Esophagus muscularis mucosa (tissue), 4 donors: ENCODE measurements around the gene SCAANT1. TPM values are rescaled to one million over a fixed set of nuclear protein-coding genes. Genes with fewer than 3 reads are reported as not detected.

Experiments
- DNase-seq: peaks from one replicate; pipeline ENCODE4 v3.0.0-alpha.2; 2017; ENCODE audit errors: extremely low spot score
- H3K27ac ChIP-seq, 4 donors: fragments of 200-600 bp; sonication (generic); replicated peaks in 1 of 4; 1 replicate in 3 of 4; 2 replicates in 1 of 4; pipeline ENCODE4 v1.5.1; 2016 to 2019; ENCODE audit warnings: mild to moderate bottlenecking in 1 of 4
- H3K27me3 ChIP-seq, 4 donors: fragments of 200-600 bp; sonication (generic); one replicate each; pipeline versions ENCODE4 v1.5.1 to v1.6.0; 2016 to 2019
- H3K36me3 ChIP-seq, 4 donors: fragments of 200-600 bp; sonication (generic); one replicate each; pipeline ENCODE4 v1.5.1; 2016 to 2019
- H3K4me1 ChIP-seq, 4 donors: fragments of 200-600 bp; sonication (generic); one replicate each; pipeline ENCODE4 v1.5.1; 2016 to 2019
- H3K4me3 ChIP-seq, 4 donors: fragments of 200-600 bp; sonication (generic); 1 replicate in 2 of 4; 2 replicates in 2 of 4; pipeline ENCODE4 v1.5.1; 2016 to 2019; ENCODE audit warnings: mild to moderate bottlenecking in 4 of 4, moderate library complexity in 1 of 4
- H3K9me3 ChIP-seq, 4 donors: fragments of 200-600 bp; sonication (generic); 1 replicate in 3 of 4; 2 replicates in 1 of 4; pipeline ENCODE4 v1.5.1; 2016 to 2019
- EP300 ChIP-seq: sonication (generic); formaldehyde crosslinking; IDR thresholded peaks from one replicate; pipeline ENCODE4 v1.6.1; 2017; ENCODE audit warnings: antibody characterized with exemption
- POLR2A ChIP-seq: fragments of 450-650 bp; IDR thresholded peaks from one replicate; pipeline ENCODE4 v1.6.1; 2017; ENCODE audit warnings: antibody characterized with exemption, moderate library complexity, mild to moderate bottlenecking, low read depth
- POLR2AphosphoS5 ChIP-seq, 2 donors: sonication (generic); formaldehyde crosslinking; IDR thresholded peaks; one replicate each; pipeline ENCODE4 v1.6.1; 2017; ENCODE audit warnings: antibody characterized with exemption in 2 of 2
- WGBS: methylation state at CpG from one replicate; pipeline ENCODE4 v1.1.5; 2018; 5-methylcytosine and 5-hydroxymethylcytosine counted together
- intact Hi-C: fragments of 100-400 bp; cut with DNase I; formaldehyde crosslinking; loops from one replicate; pipeline ENCODE4 v1.15.1; 2023
- total RNA-seq, 4 donors: library from RNA; depleted of rRNA; stranded (reverse); fragments of >200 nt; gene quantifications; one replicate each; pipeline versions ENCODE4 v1.1.0 to v1.2.1, GENCODE V29; 2016
- TF ChIP-seq, protein P1 (sequence below), 3 experiments: fragments of 200-600 bp in 2 of 3; fragments of 450-650 bp in 1 of 3; sonication (generic) in 2 of 3; IDR thresholded peaks; one replicate each; pipeline ENCODE4 v1.5.1; 2017 to 2019; ENCODE audit warnings: antibody characterized with exemption in 3 of 3, mild to moderate bottlenecking in 2 of 3, moderate library complexity in 1 of 3

The SCAANT1 gene
- total RNA-seq, 4 donors from 2014 or later = not detected

DNA sequence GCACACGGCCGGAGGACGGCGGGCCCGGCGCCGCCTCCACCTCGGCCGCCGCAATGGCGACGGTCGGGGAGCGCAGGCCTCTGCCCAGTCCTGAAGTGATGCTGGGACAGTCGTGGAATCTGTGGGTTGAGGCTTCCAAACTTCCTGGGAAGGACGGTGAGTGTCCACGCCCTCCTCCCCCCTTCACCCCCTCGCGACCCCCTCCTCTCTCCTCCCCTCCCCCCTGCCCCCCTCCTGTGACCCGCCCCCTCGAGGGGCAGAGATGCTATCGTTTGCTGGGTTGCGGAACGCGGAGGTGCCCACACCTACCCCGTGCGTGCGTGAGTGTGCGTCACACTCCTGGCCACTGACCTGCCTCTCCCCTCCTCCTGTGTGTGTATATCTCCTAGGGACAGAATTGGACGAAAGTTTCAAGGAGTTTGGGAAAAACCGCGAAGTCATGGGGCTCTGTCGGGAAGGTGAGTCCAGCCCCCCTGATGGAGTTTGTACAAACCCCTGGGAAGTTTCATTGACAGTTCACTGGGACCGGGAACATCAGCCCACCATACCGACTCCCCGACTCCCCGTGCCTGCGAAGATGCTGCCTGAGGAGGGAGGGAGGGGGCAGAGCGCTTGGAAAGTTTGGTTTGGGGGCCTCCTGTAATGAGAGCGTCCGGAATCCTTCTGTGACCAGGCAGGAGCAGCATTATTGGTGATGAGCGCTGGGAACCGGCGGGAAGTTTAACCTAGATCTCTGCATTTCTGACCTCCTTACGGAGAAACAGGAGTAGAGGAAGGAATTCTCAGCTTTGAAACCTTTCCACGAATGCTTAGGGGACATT, 795 bp upstream of the SCAANT1 start:
- H3K27me3 ChIP-seq = no peaks in the 10 kb centered on the region
- TF ChIP-seq POLR2AphosphoS5 (IDR thresholded peaks at IDR 0.05) = peak; percentile 42 to 53
- TF ChIP-seq EP300 = peak; percentile 21
- TF ChIP-seq, protein P1, sequence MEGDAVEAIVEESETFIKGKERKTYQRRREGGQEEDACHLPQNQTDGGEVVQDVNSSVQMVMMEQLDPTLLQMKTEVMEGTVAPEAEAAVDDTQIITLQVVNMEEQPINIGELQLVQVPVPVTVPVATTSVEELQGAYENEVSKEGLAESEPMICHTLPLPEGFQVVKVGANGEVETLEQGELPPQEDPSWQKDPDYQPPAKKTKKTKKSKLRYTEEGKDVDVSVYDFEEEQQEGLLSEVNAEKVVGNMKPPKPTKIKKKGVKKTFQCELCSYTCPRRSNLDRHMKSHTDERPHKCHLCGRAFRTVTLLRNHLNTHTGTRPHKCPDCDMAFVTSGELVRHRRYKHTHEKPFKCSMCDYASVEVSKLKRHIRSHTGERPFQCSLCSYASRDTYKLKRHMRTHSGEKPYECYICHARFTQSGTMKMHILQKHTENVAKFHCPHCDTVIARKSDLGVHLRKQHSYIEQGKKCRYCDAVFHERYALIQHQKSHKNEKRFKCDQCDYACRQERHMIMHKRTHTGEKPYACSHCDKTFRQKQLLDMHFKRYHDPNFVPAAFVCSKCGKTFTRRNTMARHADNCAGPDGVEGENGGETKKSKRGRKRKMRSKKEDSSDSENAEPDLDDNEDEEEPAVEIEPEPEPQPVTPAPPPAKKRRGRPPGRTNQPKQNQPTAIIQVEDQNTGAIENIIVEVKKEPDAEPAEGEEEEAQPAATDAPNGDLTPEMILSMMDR (IDR thresholded peaks at IDR 0.05) = no peak
- no peak for TF ChIP-seq POLR2A
- DNase-seq = peak; percentile 94
- peaks cover 24 to 42% (median 41%) of the 10 kb centered on the region in 4 donors for H3K4me1 ChIP-seq
- intact Hi-C loops = loop anchor here (5.0 kb wide), 1 partner anchor 51 kb away; the partner anchor contains the start of genes ATXN7 and THOC7
- peak overlapping the region; percentile 99 to 100 (median 100) for H3K27ac ChIP-seq
- H3K9me3 ChIP-seq = no peaks in the 10 kb centered on the region
- peak overlapping the region; percentile 85 to 98 (median 95) for H3K4me3 ChIP-seq
- peaks cover 0 to 24% (median 8%) of the 10 kb centered on the region in 4 donors for H3K36me3 ChIP-seq
- WGBS = 9% methylated on average over 32 of the region's 46 CpGs

- H3K4me3 ChIP-seq = peak overlapping the region; percentile 85 to 98 (median 95)
- no peaks in the 10 kb centered on the region for H3K27me3 ChIP-seq
- H3K9me3 ChIP-seq = no peaks in the 10 kb centered on the region
- intact Hi-C loops = loop anchor here (5.0 kb wide), 1 partner anchor 49 kb away; the partner anchor contains the start of genes ATXN7 and THOC7
- H3K36me3 ChIP-seq = peaks cover 0 to 10% (median 4%) of the 10 kb centered on the region in 4 donors
- H3K27ac ChIP-seq = peak overlapping the region; percentile 99 to 100 (median 100)
- H3K4me1 ChIP-seq = peaks cover 24 to 41% (median 40%) of the 10 kb centered on the region in 4 donors
- no peak for DNase-seq
- TF ChIP-seq POLR2A (no peak), POLR2AphosphoS5 (IDR thresholded peaks at IDR 0.05) (no peak), EP300 (no peak)
- TF ChIP-seq, protein P1 (IDR thresholded peaks at IDR 0.05) = no peak
- WGBS = 0% methylated on average over 15 of the region's 18 CpGs
These were observed 692 bp downstream of the SCAANT1 start for GRCh38 chr3:63911509-63911872.

DNA sequence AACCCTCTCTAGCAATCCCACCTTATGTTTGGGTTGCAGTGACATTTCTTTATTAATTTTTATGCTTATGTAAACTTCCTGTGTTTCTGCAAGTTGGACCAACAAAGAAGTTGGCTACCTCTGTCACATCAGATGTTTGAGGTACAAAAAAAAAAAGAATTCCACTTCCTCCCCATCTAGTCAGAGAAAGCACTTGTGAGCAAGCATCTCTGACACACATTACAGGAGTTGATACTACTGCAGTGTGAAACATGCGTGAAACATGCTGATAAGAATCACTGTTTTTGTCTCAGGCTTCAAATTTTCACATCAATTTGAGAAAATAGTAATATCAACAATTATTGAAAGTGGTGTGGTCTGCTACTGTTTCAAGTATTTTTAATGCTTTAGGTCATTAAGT, 1.3 kb downstream of the SCAANT1 start:
- DNase-seq = no peak
- Histone ChIP-seq H3K4me1 (peaks cover 24 to 41% (median 40%) of the 10 kb centered on the region in 4 donors), H3K36me3 (peaks cover 0 to 5% (median 2%) of the 10 kb centered on the region in 4 donors), H3K9me3 (no peaks in the 10 kb centered on the region), H3K4me3 (peak overlapping the region in 3 of 4 donors; percentile 94 to 98 (median 96)), H3K27me3 (no peaks in the 10 kb centered on the region), H3K27ac (peak overlapping the region; percentile 99 to 100 (median 100))
- no peak for TF ChIP-seq POLR2AphosphoS5 (IDR thresholded peaks at IDR 0.05)
- WGBS = 62% methylated on average over 1 of the region's 1 CpG
- intact Hi-C loops = loop anchor here (5.0 kb wide), 1 partner anchor 49 kb away; the partner anchor contains the start of genes ATXN7 and THOC7

DNA sequence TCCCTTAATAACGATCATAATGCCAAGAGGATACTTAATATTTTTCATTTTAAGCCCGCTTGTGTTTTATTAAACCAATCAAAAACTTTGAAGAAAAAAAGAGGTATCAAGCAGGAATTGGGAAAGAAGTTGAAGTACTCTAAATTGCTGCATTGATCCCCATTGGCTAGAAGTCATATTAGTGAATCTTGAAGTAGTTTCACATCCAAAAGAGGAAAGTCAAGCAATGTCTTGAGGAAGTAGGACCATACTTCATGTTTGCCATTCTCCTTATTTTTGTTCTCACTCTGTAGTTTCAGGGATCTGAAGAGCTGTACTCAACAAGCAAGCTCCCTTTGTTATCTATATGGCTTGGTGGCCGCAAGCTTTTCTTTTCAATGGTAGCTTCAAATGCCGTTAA, 2.2 kb downstream of the SCAANT1 start:
- 94% methylated on average over 4 of the region's 4 CpGs for WGBS
- intact Hi-C loops = loop anchor here (5.0 kb wide), 1 partner anchor 48 kb away; the partner anchor contains the start of genes ATXN7 and THOC7
- H3K27me3 ChIP-seq = no peaks in the 10 kb centered on the region
- no peak overlapping the region for H3K27ac ChIP-seq
- no peak for TF ChIP-seq POLR2AphosphoS5 (IDR thresholded peaks at IDR 0.05)
- TF ChIP-seq POLR2A = no peak
- TF ChIP-seq EP300 = no peak
- TF ChIP-seq, protein P1 (IDR thresholded peaks at IDR 0.05) = no peak
- peaks cover 24 to 38% (median 34%) of the 10 kb centered on the region in 4 donors for H3K4me1 ChIP-seq
- no peak for DNase-seq
- H3K4me3 ChIP-seq = no peak overlapping the region
- H3K9me3 ChIP-seq = no peaks in the 10 kb centered on the region
- peaks cover 0 to 3% (median 0%) of the 10 kb centered on the region in 4 donors for H3K36me3 ChIP-seq

- H3K36me3 ChIP-seq = peaks cover 0 to 3% (median 0%) of the 10 kb centered on the region in 4 donors
- intact Hi-C loops = no loop called here
- H3K27ac ChIP-seq = no peak overlapping the region
- WGBS = 76% methylated on average over 2 of the region's 2 CpGs
- H3K4me1 ChIP-seq = peaks cover 20 to 32% (median 28%) of the 10 kb centered on the region in 4 donors
- no peak for DNase-seq
- TF ChIP-seq POLR2A (no peak), EP300 (no peak), POLR2AphosphoS5 (IDR thresholded peaks at IDR 0.05) (no peak)
- TF ChIP-seq, protein P1 (IDR thresholded peaks at IDR 0.05) = no peak
- no peaks in the 10 kb centered on the region for H3K9me3 ChIP-seq
- H3K27me3 ChIP-seq = no peaks in the 10 kb centered on the region
- no peak overlapping the region for H3K4me3 ChIP-seq
These were observed 2.8 kb downstream of the SCAANT1 start for GRCh38 chr3:63909431-63909830.
